ENCODE measurements around the gene MAP3K3.

The MAP3K3 gene

GRCh38 chr17:63698886-63699637, 76.8 kb downstream of the MAP3K3 start:
- no peak for TF ChIP-seq CTCF (IDR thresholded peaks at IDR 0.05; ENCODE audit: low read depth, low read length)
- peak overlapping the region; percentile 49 to 50 for H3K4me3 ChIP-seq (replicated peaks in 1 of 2; ENCODE audit: low read depth in 2 of 2, low read length in 2 of 2)
- DNase-seq (ENCODE audit: low read depth in 2 of 2): peak; percentile 23 to 49

GRCh38 chr17:63699638-63700527, 77.7 kb downstream of the MAP3K3 start, which contains the start of gene LIMD2:
Gene LIMD2 (minus strand): TSS chr17:63700125. CDS start chr17:63699298, 827 bp downstream.
- DNase-seq (ENCODE audit: low read depth in 2 of 2): peak in 1 of 2 donors; percentile 38
- H3K4me3 ChIP-seq (replicated peaks in 1 of 2; ENCODE audit: low read depth in 2 of 2, low read length in 2 of 2): peak within 1 kb of the TSS; percentile 49 to 50
- no peak for TF ChIP-seq CTCF (IDR thresholded peaks at IDR 0.05; ENCODE audit: low read depth, low read length)

GRCh38 chr17:63700528-63701455, 78.6 kb downstream of the MAP3K3 start:
- H3K4me3 ChIP-seq (replicated peaks in 1 of 2; ENCODE audit: low read depth in 2 of 2, low read length in 2 of 2): peak overlapping the region; percentile 32 to 44
- no peak for TF ChIP-seq CTCF (IDR thresholded peaks at IDR 0.05; ENCODE audit: low read depth, low read length)
- DNase-seq (ENCODE audit: low read depth in 2 of 2): peak; percentile 41 to 73

- no peak for DNase-seq (ENCODE audit: low read depth in 2 of 2)
- TF ChIP-seq CTCF (IDR thresholded peaks at IDR 0.05; ENCODE audit: low read depth, low read length): no peak
- no peak overlapping the region for H3K4me3 ChIP-seq (replicated peaks in 1 of 2; ENCODE audit: low read depth in 2 of 2, low read length in 2 of 2)
Measured at GRCh38 chr17:63701456-63701820, 79.2 kb downstream of the MAP3K3 start.

GRCh38 chr17:63701868-63702720, 79.9 kb downstream of the MAP3K3 start:
- no peak overlapping the region for H3K4me3 ChIP-seq (replicated peaks in 1 of 2; ENCODE audit: low read depth in 2 of 2, low read length in 2 of 2)
- no peak for DNase-seq (ENCODE audit: low read depth in 2 of 2)

More at GRCh38 chr17:63701868-63702720, 79.9 kb downstream of the MAP3K3 start:
- TF ChIP-seq CTCF (IDR thresholded peaks at IDR 0.05; ENCODE audit: low read depth, low read length): no peak

Data from cardiac fibroblast (primary cell).